ENCODE measurements around the gene SRPK2.
A peak's percentile ranks its signal among the peaks of the same experiment; 100 is the strongest.

SRPK2 gene

DNA sequence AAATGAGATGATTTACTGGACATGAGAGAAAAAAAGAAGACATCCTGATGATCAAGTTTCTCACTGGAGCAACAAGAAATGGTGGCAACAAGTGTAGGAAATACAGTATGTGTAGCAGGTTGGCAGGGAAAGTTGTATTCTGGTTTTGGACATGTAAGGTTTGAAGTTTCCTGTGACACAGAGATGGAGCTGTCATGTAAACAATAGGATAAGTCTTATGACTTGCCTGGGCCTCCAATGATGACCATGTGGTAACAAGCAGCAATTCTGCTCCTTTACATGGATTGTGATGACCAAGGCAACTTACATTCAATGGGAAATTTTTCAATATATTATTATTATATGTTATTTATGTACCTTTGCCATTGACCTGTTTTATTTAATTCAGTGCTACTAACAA, 249.3 kb downstream of the SRPK2 start:
- Mint-ChIP-seq H3K27ac (no peak overlapping the region), H3K9me3 (no peaks in the 10 kb centered on the region), H3K4me3 (no peak overlapping the region), H3K36me3 (ENCODE audit: low read depth) (peaks cover 52% of the 10 kb centered on the region), H3K4me1 (peaks cover 33% of the 10 kb centered on the region), H3K27me3 (ENCODE audit: low read depth, poor library complexity) (no peaks in the 10 kb centered on the region)
- TF ChIP-seq, protein P1, sequence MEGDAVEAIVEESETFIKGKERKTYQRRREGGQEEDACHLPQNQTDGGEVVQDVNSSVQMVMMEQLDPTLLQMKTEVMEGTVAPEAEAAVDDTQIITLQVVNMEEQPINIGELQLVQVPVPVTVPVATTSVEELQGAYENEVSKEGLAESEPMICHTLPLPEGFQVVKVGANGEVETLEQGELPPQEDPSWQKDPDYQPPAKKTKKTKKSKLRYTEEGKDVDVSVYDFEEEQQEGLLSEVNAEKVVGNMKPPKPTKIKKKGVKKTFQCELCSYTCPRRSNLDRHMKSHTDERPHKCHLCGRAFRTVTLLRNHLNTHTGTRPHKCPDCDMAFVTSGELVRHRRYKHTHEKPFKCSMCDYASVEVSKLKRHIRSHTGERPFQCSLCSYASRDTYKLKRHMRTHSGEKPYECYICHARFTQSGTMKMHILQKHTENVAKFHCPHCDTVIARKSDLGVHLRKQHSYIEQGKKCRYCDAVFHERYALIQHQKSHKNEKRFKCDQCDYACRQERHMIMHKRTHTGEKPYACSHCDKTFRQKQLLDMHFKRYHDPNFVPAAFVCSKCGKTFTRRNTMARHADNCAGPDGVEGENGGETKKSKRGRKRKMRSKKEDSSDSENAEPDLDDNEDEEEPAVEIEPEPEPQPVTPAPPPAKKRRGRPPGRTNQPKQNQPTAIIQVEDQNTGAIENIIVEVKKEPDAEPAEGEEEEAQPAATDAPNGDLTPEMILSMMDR (IDR thresholded peaks at IDR 0.05): no peak
- DNase-seq: no peak

DNA sequence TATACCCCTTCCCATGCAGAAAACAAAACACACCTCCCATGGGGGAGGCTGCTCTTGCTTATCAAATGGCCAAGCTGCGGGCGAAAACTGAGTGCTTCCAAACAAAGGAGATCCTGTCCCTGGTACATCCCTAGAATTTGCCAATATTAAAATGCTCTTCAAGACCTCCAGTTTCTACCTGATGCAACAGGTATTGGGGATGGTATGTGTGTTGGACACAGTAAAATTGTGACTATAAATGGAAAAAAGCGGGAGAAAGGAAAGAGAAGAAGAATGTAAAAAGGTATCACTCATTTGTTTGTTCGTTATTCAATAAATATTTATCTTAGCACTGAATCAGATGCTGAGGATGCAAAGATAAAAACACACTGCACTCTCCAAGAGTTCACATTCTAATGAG, 250.8 kb downstream of the SRPK2 start:
- Mint-ChIP-seq H3K9me3 (no peaks in the 10 kb centered on the region), H3K36me3 (ENCODE audit: low read depth) (peaks cover 61% of the 10 kb centered on the region), H3K27ac (no peak overlapping the region), H3K27me3 (ENCODE audit: low read depth, poor library complexity) (no peaks in the 10 kb centered on the region), H3K4me3 (no peak overlapping the region), H3K4me1 (peaks cover 48% of the 10 kb centered on the region)
- TF ChIP-seq, protein P1 (IDR thresholded peaks at IDR 0.05): no peak
- DNase-seq: no peak

DNA sequence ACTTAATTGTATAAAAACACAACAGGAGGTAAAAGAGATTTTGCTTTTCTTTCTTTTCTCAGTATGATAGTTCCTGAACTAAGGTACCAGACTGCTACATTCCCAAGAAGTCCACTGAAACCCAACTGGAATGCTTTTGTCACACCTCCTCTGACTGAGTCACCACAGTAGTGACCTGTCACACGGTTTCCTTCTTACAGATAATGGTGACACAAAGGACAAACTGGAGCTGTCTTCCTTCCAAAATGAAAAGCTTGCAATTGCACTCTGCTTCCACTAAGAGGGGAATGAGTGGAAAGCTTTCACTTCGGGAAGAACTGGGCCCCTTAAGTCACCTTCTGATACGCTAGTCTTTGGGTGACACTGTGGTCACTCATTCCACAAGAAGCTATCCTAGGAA, 252.5 kb downstream of the SRPK2 start:
- no peak overlapping the region for H3K4me3 Mint-ChIP-seq
- no peaks in the 10 kb centered on the region for H3K9me3 Mint-ChIP-seq
- DNase-seq: no peak

DNA sequence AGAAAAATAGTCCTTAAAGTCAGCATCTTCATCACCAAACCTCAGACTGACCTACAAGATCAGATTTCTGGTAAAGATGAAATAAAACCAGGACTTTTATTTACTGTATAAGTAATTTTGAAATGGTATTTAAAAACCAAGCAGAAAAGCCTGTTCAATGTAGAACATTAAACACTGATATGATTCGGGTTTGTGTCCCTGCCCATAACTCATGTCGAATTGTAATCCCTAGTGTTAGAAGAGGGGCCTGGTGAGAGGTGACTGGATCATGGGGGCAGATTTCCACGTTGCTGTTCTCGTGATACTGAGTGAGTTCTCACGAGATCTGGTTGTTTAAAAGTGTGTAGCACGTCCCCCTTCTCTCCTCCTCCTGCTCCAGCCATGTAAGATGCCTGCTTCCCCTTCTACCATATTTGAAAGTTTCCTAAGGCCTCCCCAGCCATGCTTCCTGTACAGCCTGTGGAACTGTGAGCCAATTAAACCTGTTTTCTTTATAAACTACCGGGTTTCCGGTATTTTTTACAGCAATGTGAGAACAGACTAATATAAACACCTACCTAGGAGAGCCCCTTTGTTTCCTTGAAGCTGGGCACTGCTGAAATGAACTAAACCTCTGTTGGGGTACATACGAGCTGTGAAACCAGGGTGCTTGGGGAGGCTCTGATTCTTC, 254.6 kb downstream of the SRPK2 start:
- H3K4me3 Mint-ChIP-seq: no peak overlapping the region

More for the DNA sequence above, 252.5 kb downstream of the SRPK2 start:
- Mint-ChIP-seq H3K4me1 (peaks cover 61% of the 10 kb centered on the region), H3K27ac (no peak overlapping the region), H3K27me3 (ENCODE audit: low read depth, poor library complexity) (peaks cover 2% of the 10 kb centered on the region), H3K36me3 (ENCODE audit: low read depth) (peaks cover 59% of the 10 kb centered on the region)
- TF ChIP-seq, protein P1 (IDR thresholded peaks at IDR 0.05): no peak

DNA sequence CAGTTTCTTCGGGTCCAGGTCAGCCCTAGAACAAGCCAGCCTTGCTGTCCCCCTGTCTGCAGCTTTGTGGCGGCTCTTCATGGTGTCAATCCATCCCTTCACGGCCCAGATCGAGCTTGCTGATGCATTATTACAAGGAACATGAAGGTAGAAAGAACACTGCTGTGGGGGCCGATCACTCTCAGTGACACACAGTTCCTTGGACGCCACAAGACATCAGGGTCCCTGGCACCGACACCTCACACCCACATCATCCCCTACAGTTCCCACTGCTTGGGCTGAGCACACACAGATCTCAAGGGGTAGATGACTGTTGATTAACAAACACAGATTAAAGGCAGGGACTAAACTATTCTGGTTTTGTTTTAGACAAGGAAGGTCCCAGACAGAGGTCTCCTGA, 255.4 kb downstream of the SRPK2 start:
- TF ChIP-seq, protein P1 (IDR thresholded peaks at IDR 0.05): no peak
- DNase-seq: no peak
- peaks cover 73% of the 10 kb centered on the region for H3K36me3 Mint-ChIP-seq (ENCODE audit: low read depth)
- H3K4me3 Mint-ChIP-seq: no peak overlapping the region
- no peaks in the 10 kb centered on the region for H3K9me3 Mint-ChIP-seq
- H3K27me3 Mint-ChIP-seq (ENCODE audit: low read depth, poor library complexity): peaks cover 2% of the 10 kb centered on the region
- H3K4me1 Mint-ChIP-seq: peaks cover 68% of the 10 kb centered on the region
- H3K27ac Mint-ChIP-seq: peak overlapping the region; percentile 87

More for the DNA sequence above, 254.6 kb downstream of the SRPK2 start:
- peaks cover 2% of the 10 kb centered on the region for H3K27me3 Mint-ChIP-seq (ENCODE audit: low read depth, poor library complexity)
- peaks cover 71% of the 10 kb centered on the region for H3K36me3 Mint-ChIP-seq (ENCODE audit: low read depth)
- no peaks in the 10 kb centered on the region for H3K9me3 Mint-ChIP-seq
- peaks cover 68% of the 10 kb centered on the region for H3K4me1 Mint-ChIP-seq
- no peak for DNase-seq
- H3K27ac Mint-ChIP-seq: peak overlapping the region; percentile 98
- TF ChIP-seq, protein P1 (IDR thresholded peaks at IDR 0.05): no peak

DNA sequence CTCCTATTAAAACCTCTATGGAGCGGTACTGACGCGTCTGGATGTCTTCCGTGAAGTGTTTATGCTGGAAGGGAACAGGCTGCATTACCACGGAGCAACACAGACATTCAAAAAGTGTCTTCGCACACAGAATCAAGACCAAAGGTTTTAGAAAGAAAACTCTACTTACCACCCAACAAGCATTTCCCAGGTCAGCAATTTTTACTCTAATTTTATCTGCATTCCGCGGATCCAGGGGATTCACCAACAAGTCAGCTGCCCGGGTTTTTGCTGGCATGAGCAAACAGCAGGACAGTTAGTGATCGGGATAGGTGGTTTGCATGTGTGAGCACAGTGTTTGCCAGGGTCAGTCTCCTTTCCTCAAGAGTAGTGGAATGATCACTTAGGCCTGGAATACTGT, 255.9 kb downstream of the SRPK2 start:
- no peak for DNase-seq
- Mint-ChIP-seq H3K27me3 (ENCODE audit: low read depth, poor library complexity) (peaks cover 2% of the 10 kb centered on the region), H3K4me3 (no peak overlapping the region), H3K36me3 (ENCODE audit: low read depth) (peaks cover 71% of the 10 kb centered on the region), H3K4me1 (peaks cover 64% of the 10 kb centered on the region), H3K9me3 (no peaks in the 10 kb centered on the region), H3K27ac (peak overlapping the region; percentile 87)
- TF ChIP-seq, protein P1 (IDR thresholded peaks at IDR 0.05): no peak
